Measurements from ENCODE around the gene UGT2B11.
"Not testable (repeated sequence)": the region's sequence is repeated elsewhere in the genome, so short reads cannot be mapped to it uniquely, and the experiment has no call there.

The UGT2B11 gene

DNA sequence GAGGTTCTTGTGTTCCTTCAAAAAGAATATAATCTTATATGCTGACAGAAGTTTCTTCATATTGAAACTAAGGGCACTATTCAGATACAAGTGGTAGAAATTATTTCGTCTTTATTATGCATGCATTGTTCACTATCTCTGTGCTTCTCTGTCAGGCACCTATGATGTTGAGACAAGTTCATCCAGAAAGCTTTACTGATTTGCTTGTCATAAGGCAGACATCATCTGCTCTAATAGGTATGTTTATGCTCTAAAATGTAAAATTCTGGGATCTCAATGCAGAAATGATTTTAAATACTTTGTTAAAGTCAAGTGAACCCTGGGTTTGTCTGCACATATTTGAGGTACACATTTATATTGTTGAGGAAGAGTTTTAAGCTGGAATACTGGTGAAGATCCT, 3.6 kb downstream of the UGT2B11 start:
- TF ChIP-seq, protein P1, sequence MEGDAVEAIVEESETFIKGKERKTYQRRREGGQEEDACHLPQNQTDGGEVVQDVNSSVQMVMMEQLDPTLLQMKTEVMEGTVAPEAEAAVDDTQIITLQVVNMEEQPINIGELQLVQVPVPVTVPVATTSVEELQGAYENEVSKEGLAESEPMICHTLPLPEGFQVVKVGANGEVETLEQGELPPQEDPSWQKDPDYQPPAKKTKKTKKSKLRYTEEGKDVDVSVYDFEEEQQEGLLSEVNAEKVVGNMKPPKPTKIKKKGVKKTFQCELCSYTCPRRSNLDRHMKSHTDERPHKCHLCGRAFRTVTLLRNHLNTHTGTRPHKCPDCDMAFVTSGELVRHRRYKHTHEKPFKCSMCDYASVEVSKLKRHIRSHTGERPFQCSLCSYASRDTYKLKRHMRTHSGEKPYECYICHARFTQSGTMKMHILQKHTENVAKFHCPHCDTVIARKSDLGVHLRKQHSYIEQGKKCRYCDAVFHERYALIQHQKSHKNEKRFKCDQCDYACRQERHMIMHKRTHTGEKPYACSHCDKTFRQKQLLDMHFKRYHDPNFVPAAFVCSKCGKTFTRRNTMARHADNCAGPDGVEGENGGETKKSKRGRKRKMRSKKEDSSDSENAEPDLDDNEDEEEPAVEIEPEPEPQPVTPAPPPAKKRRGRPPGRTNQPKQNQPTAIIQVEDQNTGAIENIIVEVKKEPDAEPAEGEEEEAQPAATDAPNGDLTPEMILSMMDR (IDR thresholded peaks at IDR 0.05; ENCODE audit: low read depth, low read length): no peak
- no peak for DNase-seq (ENCODE audit: low read depth, low spot score)
- H3K4me3 ChIP-seq (ENCODE audit: low read depth, low read length): no peak overlapping the region
- in situ Hi-C loops (cut with HindIII; ENCODE audit: low sequenced_read_pairs): no loop called here

DNA sequence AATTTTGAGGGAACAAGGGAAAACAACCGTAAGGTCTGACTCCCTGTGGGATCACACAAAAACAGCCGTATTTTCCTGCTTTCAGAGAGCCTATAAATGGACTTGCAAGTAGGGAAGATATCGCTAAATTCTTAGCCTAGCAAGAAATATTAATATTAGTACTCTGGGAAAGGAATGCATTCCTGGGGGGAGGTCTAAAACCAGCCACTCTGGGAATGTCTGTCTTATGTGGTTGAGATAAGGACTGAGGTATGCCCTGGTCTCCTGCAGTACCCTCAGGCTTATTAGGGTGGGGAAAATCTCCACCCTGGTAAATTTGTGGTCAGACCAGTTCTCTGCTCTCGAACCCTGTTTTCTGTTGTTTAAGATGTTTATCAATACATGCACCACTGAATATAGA, 16.0 kb downstream of the UGT2B11 start:
- in situ Hi-C loops (cut with HindIII; ENCODE audit: low sequenced_read_pairs); DNase-seq (ENCODE audit: low read depth, low spot score); H3K4me3 ChIP-seq (ENCODE audit: low read depth, low read length): not testable (repeated sequence)

DNA sequence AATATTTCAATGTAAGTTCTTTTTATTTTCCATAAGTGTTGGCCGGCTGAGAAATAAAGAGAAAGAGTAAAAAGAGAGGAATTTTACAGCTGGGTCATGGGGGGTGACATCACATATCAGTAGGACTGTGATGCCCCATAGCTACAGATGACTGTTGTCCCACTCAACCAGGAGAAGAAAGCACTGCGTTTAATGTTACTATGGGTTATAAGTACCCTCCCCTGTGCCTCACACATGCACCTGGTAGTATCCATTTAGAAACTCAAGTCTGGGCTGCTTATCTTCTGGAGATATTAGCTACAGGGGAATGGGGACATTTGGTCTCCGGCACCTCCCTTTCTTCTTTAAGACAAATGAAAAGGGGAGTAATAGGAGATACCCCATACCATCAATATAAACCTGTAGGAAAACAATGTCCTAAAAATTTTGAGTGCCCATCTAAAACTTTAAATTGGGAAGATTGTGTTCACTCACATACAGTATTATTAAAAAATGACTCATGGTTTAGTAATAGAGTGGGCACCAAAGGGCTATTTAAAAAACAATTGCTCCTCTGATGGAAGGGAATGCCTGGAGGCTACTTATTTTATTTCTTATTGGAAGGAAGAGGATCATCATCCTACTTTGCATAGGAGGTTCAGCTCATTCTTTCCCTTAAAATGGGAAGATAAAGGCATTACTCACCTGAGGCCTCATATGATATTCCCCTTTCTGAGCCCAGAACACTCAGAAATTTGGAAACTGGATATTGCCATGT, 18.2 kb downstream of the UGT2B11 start:
- no peak for DNase-seq (ENCODE audit: low read depth, low spot score)
- in situ Hi-C loops (cut with HindIII; ENCODE audit: low sequenced_read_pairs): no loop called here
- TF ChIP-seq, protein P1 (IDR thresholded peaks at IDR 0.05; ENCODE audit: low read depth, low read length): no peak

DNA sequence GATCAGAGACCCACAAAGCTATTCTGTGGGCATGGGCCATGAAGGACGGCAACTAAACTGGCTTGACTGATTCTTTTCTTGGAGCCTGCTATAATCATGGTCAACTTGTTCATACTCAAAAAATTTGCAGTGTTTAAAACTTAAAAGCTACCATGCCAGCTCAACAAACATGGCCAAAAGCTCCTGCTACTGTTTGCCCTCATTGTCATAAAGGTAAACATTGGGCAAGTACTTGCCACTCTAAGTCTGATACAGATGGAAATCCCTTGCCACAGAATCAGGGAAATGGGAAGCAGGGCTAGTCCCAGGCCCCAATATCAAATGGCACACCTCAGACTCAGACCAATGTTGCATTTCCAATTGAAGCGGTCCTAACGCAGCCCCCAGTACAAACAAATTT, 20.4 kb downstream of the UGT2B11 start:
- no peak for DNase-seq (ENCODE audit: low read depth, low spot score)
- H3K4me3 ChIP-seq (ENCODE audit: low read depth, low read length): no peak overlapping the region
- TF ChIP-seq, protein P1 (IDR thresholded peaks at IDR 0.05; ENCODE audit: low read depth, low read length): no peak
- in situ Hi-C loops (cut with HindIII; ENCODE audit: low sequenced_read_pairs): no loop called here

More for the DNA sequence above, 18.2 kb downstream of the UGT2B11 start:
- no peak overlapping the region for H3K4me3 ChIP-seq (ENCODE audit: low read depth, low read length)

DNA sequence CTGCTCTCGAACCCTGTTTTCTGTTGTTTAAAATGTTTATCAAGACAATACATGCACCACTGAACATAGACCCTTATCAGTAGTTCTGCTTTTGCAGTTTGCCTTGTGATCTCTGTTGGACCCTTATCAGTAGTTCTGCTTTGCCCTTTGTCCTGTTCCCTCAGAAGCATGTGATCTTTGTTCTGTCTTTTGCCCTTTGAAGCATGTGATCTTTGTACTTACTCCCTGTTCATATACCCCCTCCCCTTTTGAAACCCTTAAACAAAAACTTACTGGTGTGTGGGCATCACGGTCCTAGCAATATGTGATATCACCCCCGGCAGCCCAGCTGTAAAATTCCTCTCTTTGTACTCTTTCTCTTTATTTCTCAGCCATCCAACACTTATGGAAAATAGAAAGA, 22.6 kb downstream of the UGT2B11 start:
- DNase-seq (ENCODE audit: low read depth, low spot score); H3K4me3 ChIP-seq (ENCODE audit: low read depth, low read length); in situ Hi-C loops (cut with HindIII; ENCODE audit: low sequenced_read_pairs): not testable (repeated sequence)

DNA sequence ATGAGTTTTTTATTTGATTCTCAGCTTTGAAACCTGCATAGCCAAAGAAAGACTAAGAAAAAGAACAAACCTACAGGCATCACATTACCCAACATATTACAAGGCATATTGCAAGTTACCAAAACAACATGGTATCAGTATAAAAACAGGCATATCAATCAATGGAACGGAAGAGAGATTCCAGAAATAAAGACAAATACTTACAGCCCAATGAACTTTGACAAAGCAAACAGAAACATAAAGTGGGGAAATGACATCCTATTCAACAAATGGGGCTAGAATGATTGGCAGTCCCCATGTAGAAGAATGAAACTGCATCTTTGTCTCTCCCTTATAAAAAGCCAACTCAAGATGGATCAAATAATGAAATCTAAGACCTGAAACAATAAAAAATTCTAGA, 23.9 kb downstream of the UGT2B11 start:
- H3K4me3 ChIP-seq (ENCODE audit: low read depth, low read length); DNase-seq (ENCODE audit: low read depth, low spot score); in situ Hi-C loops (cut with HindIII; ENCODE audit: low sequenced_read_pairs): not testable (repeated sequence)

DNA sequence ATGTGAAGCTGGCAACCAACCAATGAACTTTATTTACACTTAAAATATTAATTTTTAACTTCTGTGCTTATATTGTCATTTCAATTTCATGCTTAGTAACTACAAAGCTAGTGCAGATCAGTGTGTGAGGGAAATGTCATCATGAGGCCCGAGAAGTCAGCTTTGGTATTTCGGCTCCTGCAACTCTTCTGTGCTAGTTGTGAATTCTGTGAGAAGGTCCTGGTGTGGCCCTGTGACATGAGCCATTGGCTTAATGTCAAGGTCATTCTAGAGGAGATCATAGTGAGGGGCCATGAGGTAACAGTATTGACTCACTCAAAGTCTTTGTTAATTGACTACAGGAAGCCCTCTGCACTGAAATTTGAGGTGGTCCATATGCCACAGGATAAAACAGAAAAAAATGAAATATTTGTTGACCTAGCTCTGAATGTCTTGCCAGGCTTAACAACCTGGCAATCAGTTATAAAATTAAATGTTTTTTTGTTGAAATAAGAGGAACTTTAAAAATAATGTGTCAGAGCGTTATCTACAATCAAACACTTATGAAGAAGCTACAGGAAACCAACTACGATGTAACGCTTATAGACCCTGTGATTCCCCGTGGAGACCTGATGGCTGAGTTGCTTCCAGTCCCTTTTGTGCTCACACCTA, 32.9 kb downstream of the UGT2B11 start:
- DNase-seq (ENCODE audit: low read depth, low spot score); H3K4me3 ChIP-seq (ENCODE audit: low read depth, low read length); in situ Hi-C loops (cut with HindIII; ENCODE audit: low sequenced_read_pairs): not testable (repeated sequence)

DNA sequence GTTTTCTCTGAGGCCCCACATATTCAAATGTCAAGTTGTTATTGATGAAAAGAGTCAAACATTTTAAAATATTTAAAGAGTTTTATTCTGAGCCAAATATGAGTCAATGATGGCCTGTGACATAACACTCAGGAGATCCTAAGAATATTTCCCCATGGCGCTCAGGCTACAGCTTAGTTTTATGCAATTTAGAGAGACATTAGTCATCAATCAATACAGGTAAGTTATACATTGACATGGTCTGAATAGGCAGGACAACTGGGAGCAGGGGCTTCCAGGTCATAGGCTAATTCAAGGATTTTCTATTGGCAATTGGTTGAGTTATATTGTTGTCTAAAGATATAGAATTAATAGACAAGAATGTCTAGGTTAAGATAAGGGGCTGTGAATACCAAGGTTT, 34.7 kb downstream of the UGT2B11 start:
- in situ Hi-C loops (cut with HindIII; ENCODE audit: low sequenced_read_pairs); DNase-seq (ENCODE audit: low read depth, low spot score); H3K4me3 ChIP-seq (ENCODE audit: low read depth, low read length): not testable (repeated sequence)

DNA sequence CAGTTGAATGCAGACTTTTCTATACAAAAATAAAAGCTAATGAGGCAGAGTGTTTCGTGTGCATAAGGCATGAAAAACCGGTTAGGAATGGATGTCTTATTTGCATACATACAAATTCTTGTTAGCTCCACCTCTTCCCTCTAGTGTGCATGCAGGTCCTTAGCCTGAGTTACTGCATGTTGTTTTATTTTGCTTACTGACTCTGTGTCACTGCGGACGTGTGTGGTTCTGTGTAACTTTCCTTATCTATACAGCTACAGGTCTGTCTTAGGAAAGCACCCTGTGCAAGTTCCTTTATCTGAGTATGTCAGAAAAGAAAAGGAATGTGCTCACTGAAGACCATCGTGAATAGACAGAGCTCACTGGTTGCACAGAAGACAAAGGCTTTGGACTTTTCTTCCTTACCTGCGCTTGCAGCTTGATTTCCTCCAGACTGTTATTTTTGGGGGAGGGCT, 35.8 kb downstream of the UGT2B11 start:
- H3K4me3 ChIP-seq (ENCODE audit: low read depth, low read length); in situ Hi-C loops (cut with HindIII; ENCODE audit: low sequenced_read_pairs); DNase-seq (ENCODE audit: low read depth, low spot score): not testable (repeated sequence)

Data from astrocyte of the spinal cord (primary cell).